GM19395 (cell line): ENCODE results near the gene EIF2B5.

Experiments
- ATAC-seq: cut with Tn5 transposase; IDR thresholded peaks from one replicate; pipeline ENCODE4 v1.9.1; 2021; ENCODE audit warnings: mild to moderate bottlenecking, moderate library complexity; ENCODE audit not compliant: unreplicated experiment

Gene EIF2B5

GRCh38 chr3:184192889-184193288 is 57.7 kb downstream of the EIF2B5 start:
- ATAC-seq, result no peak

GRCh38 chr3:184193991-184194539 is 58.9 kb downstream of the EIF2B5 start:
- ATAC-seq, result no peak
